Sigmoid colon (tissue), 7 donors: Measurements from ENCODE around the gene SPTBN5. TPM values are rescaled to one million over a fixed set of nuclear protein-coding genes. Genes with fewer than 3 reads are reported as not detected.

Source experiments
- DNase-seq: peaks from one replicate; pipeline ENCODE4 v3.0.0-alpha.2; 2019
- H3K27ac ChIP-seq, 4 donors: fragments of 200-600 bp; sonication (generic); one replicate each; pipeline ENCODE4 v1.5.1; 2016 to 2019; ENCODE audit warnings: mild to moderate bottlenecking in 1 of 4
- H3K27me3 ChIP-seq, 3 donors: fragments of 200-600 bp; sonication (generic); one replicate each; pipeline ENCODE4 v1.5.1; 2019; ENCODE audit warnings: mild to moderate bottlenecking in 1 of 3
- H3K36me3 ChIP-seq, 4 donors: fragments of 200-600 bp; sonication (generic); one replicate each; pipeline ENCODE4 v1.5.1; 2016 to 2019
- H3K4me1 ChIP-seq, 4 donors: fragments of 200-600 bp; sonication (generic); one replicate each; pipeline ENCODE4 v1.5.1; 2017 to 2019
- H3K4me3 ChIP-seq, 4 donors: fragments of 200-600 bp; sonication (generic); one replicate each; pipeline ENCODE4 v1.5.1; 2017 to 2019; ENCODE audit warnings: mild to moderate bottlenecking in 2 of 4, moderate library complexity in 1 of 4
- H3K9me3 ChIP-seq, 4 donors: fragments of 200-600 bp in 3 of 4; sonication (generic) in 3 of 4; one replicate each; pipeline versions ENCODE4 v1.5.1 to v1.6.1; 2013 to 2019
- CTCF ChIP-seq, 4 experiments: fragments of 450-650 bp in 3 of 4; fragments of 200-600 bp in 1 of 4; IDR thresholded peaks; one replicate each; pipeline ENCODE4 v1.5.1; 2016 to 2019; ENCODE audit warnings: antibody characterized with exemption in 4 of 4, mild to moderate bottlenecking in 3 of 4, moderate library complexity in 2 of 4
- EP300 ChIP-seq, 4 donors: sonication (generic); formaldehyde crosslinking; IDR thresholded peaks; one replicate each; pipeline ENCODE4 v1.6.1; 2017; ENCODE audit warnings: antibody characterized with exemption in 4 of 4
- POLR2A ChIP-seq, 2 donors: fragments of 450-650 bp; IDR thresholded peaks; one replicate each; pipeline ENCODE4 v1.6.1; 2016; ENCODE audit warnings: antibody characterized with exemption in 2 of 2, mild to moderate bottlenecking in 2 of 2, moderate library complexity in 2 of 2
- POLR2AphosphoS5 ChIP-seq, 4 donors: sonication (generic); formaldehyde crosslinking; IDR thresholded peaks; one replicate each; pipeline ENCODE4 v1.6.1; 2017; ENCODE audit warnings: antibody characterized with exemption in 4 of 4
- WGBS, 2 donors: extraction: QIAGEN DNeasy Blood & Tissue Kit; methylation state at CpG; one replicate each; pipeline ENCODE4 v1.1.7; 2013; 5-methylcytosine and 5-hydroxymethylcytosine counted together
- intact Hi-C: fragments of 100-400 bp; cut with DNase I; formaldehyde crosslinking; loops from one replicate; pipeline ENCODE4 v1.15.1; 2023
- polyA plus RNA-seq, 3 donors: library from polyadenylated mRNA; stranded (reverse); fragments of 200-250 nt; gene quantifications; one replicate each; pipeline ENCODE4 v1.2.3, GENCODE V29; 2013
- total RNA-seq, 4 donors: library from RNA; depleted of rRNA; stranded (reverse); fragments of >200 nt; gene quantifications; one replicate each; pipeline ENCODE4 v1.1.0, GENCODE V29; 2016
- donor health status: healthy with polysubstance abuse.
- donor health status: Bipolar disorder and iron deficiency.
- donor health status: healthy.

Gene SPTBN5
- total and polyA plus RNA-seq, 7 donors = under 0.01 to 2.3 (median 0.60) TPM

- Histone ChIP-seq H3K4me1 (no peaks in the 10 kb centered on the region), H3K36me3 (no peaks in the 10 kb centered on the region), H3K27me3 (peaks cover 0 to 28% (median 15%) of the 10 kb centered on the region in 3 donors), H3K4me3 (no peak overlapping the region), H3K27ac (no peak overlapping the region), H3K9me3 (no peaks in the 10 kb centered on the region)
- TF ChIP-seq EP300 (IDR thresholded peaks at IDR 0.05) (no peak), POLR2AphosphoS5 (IDR thresholded peaks at IDR 0.05) (no peak), CTCF (IDR thresholded peaks at IDR 0.05) (no peak), POLR2A (IDR thresholded peaks at IDR 0.05) (no peak)
- no peak for DNase-seq
- 92% methylated on average over 15 of the region's 15 CpGs for WGBS, 2 donors
- intact Hi-C loops = no loop called here
Measured at GRCh38 chr15:41858756-41859155, 35.1 kb downstream of the SPTBN5 start.

- no peak for DNase-seq
- H3K27me3 ChIP-seq = peaks cover 0 to 42% (median 17%) of the 10 kb centered on the region in 3 donors
- H3K9me3 ChIP-seq = no peaks in the 10 kb centered on the region
- no peaks in the 10 kb centered on the region for H3K4me1 ChIP-seq
- intact Hi-C loops = no loop called here
- H3K36me3 ChIP-seq = no peaks in the 10 kb centered on the region
- H3K27ac ChIP-seq = no peak overlapping the region
- TF ChIP-seq EP300 (IDR thresholded peaks at IDR 0.05) (no peak), POLR2AphosphoS5 (IDR thresholded peaks at IDR 0.05) (no peak), POLR2A (IDR thresholded peaks at IDR 0.05) (no peak), CTCF (IDR thresholded peaks at IDR 0.05) (no peak)
- WGBS, 2 donors = 90 to 92% methylated on average over 9 of the region's 9 CpGs
- H3K4me3 ChIP-seq = no peak overlapping the region
Measured at GRCh38 chr15:41857316-41857715, 36.5 kb downstream of the SPTBN5 start.

DNA sequence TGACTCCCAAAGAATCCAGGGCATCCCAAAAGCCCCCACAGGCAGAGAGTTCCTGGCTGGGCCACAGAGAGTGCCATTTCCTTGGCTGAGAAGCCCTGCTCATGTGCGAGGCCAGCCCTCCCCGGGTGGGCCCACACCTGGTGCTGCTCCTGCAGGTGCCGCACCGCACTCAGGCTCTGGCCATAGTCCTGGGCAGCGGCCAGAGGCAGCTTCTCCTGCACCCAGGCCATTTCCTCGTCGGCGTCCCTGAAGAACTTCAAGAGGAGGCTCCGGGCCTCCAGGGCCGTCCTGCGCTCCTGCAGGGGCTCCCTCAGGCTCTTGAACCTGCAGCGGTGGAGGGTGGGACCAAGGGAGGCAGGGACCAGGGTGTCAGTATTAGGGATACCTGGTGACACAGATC is 37.1 kb downstream of the SPTBN5 start:
- Histone ChIP-seq H3K9me3 (no peaks in the 10 kb centered on the region), H3K4me1 (no peaks in the 10 kb centered on the region), H3K4me3 (no peak overlapping the region), H3K36me3 (no peaks in the 10 kb centered on the region), H3K27ac (no peak overlapping the region), H3K27me3 (peaks cover 0 to 48% (median 17%) of the 10 kb centered on the region in 3 donors)
- WGBS, 2 donors = 94 to 95% methylated on average over 12 of the region's 12 CpGs
- intact Hi-C loops = no loop called here
- DNase-seq = no peak
- TF ChIP-seq POLR2A (IDR thresholded peaks at IDR 0.05) = no peak
- no peak for TF ChIP-seq CTCF (IDR thresholded peaks at IDR 0.05)
- no peak for TF ChIP-seq EP300 (IDR thresholded peaks at IDR 0.05)
- no peak for TF ChIP-seq POLR2AphosphoS5 (IDR thresholded peaks at IDR 0.05)

- DNase-seq = no peak
- WGBS, 2 donors = 92 to 96% methylated on average over 17 of the region's 17 CpGs
- Histone ChIP-seq H3K4me3 (no peak overlapping the region), H3K27me3 (peaks cover 0 to 52% (median 17%) of the 10 kb centered on the region in 3 donors), H3K36me3 (no peaks in the 10 kb centered on the region), H3K4me1 (no peaks in the 10 kb centered on the region), H3K9me3 (no peaks in the 10 kb centered on the region), H3K27ac (no peak overlapping the region)
- no peak for TF ChIP-seq POLR2AphosphoS5 (IDR thresholded peaks at IDR 0.05)
- no peak for TF ChIP-seq CTCF (IDR thresholded peaks at IDR 0.05)
- no peak for TF ChIP-seq EP300 (IDR thresholded peaks at IDR 0.05)
- no peak for TF ChIP-seq POLR2A (IDR thresholded peaks at IDR 0.05)
- intact Hi-C loops = no loop called here
Measured at GRCh38 chr15:41856262-41856661, 37.6 kb downstream of the SPTBN5 start.
